IMR-90 (cell line): ENCODE results near the gene BSDC1. TPM values are rescaled to one million over a fixed set of nuclear protein-coding genes. Genes with fewer than 3 reads are reported as not detected.

Experiments used
- ATAC-seq: fragments of 200-7000 bp; cut with Tn5 transposase; 2 replicates; pipeline ENCODE4 v1.9.1; 2020; ENCODE audit warnings: low read depth, mild to moderate bottlenecking, moderate library complexity
- BruUV-seq: library from RNA; stranded (reverse); fragments of 400-500 nt; replicated peaks from 2 replicates; lab custom pipeline; 2021; lab: Mats Ljungman, UMichigan
- CTCF ChIA-PET: fragments of 300-600 bp; formaldehyde crosslinking; extraction: SDS; loops from one replicate; lab custom pipeline; 2021; ENCODE audit warnings: antibody characterized with exemption; lab: Yijun Ruan, JAX
- POLR2A ChIA-PET: fragments of 300-600 bp; sonication (Branson Sonifier 250); formaldehyde crosslinking; loops from one replicate; lab custom pipeline; 2022; ENCODE audit warnings: antibody characterized with exemption; ENCODE audit not compliant: unreplicated experiment; lab: Charles Lee
- DNase-seq: peaks from one replicate; pipeline ENCODE4 v3.0.0; 2013
- H2AFZ ChIP-seq: replicated peaks from 2 replicates; pipeline ENCODE3; 2013; ENCODE audit warnings: low read length, mild to moderate bottlenecking; ENCODE audit not compliant: poor library complexity
- H2AK5ac ChIP-seq: 2 replicates; pipeline ENCODE4 v1.6.1; 2013; ENCODE audit warnings: low read depth, low read length, inconsistent platforms
- H2AK9ac ChIP-seq: replicated peaks from 2 replicates; pipeline ENCODE3; 2013; ENCODE audit warnings: mild to moderate bottlenecking, low read depth, low read length, moderate library complexity; ENCODE audit not compliant: poor library complexity
- H2BK120ac ChIP-seq: 2 replicates; pipeline ENCODE4 v1.6.1; 2013; ENCODE audit warnings: low read depth, low read length, inconsistent platforms
- H2BK15ac ChIP-seq: 3 replicates; pipeline ENCODE4 v1.6.1; 2013; ENCODE audit warnings: low read depth, low read length, inconsistent platforms
- H2BK20ac ChIP-seq: 2 replicates; pipeline ENCODE4 v1.6.1; 2013; ENCODE audit warnings: low read depth, mild to moderate bottlenecking, inconsistent platforms, low read length, moderate library complexity
- H2BK5ac ChIP-seq: 2 replicates; pipeline ENCODE4 v1.6.1; 2013; ENCODE audit warnings: mild to moderate bottlenecking, low read depth, low read length, inconsistent platforms; ENCODE audit not compliant: poor library complexity, severe bottlenecking
- H3K14ac ChIP-seq: replicated peaks from 2 replicates; pipeline ENCODE4 v1.6.1; 2013; ENCODE audit warnings: low read depth, low read length, inconsistent platforms
- H3K18ac ChIP-seq: 2 replicates; pipeline ENCODE4 v1.6.1; 2013; ENCODE audit warnings: low read depth, low read length, control low read depth
- H3K23ac ChIP-seq: 2 replicates; pipeline ENCODE4 v1.6.1; 2013; ENCODE audit warnings: low read depth, low read length, inconsistent platforms
- H3K27ac ChIP-seq: 2 replicates; pipeline ENCODE4 v1.5.1; 2013; ENCODE audit warnings: mild to moderate bottlenecking, control low read depth, low read length; ENCODE audit not compliant: insufficient read depth
- H3K27me3 ChIP-seq: 2 replicates; pipeline ENCODE4 v1.6.1; 2013; ENCODE audit warnings: low read length; ENCODE audit not compliant: control insufficient read depth, insufficient read depth
- H3K36me3 ChIP-seq: 2 replicates; pipeline ENCODE4 v1.6.1; 2013; ENCODE audit warnings: low read length, mixed read lengths; ENCODE audit not compliant: control insufficient read depth, insufficient read depth
- H3K4ac ChIP-seq: 2 replicates; pipeline ENCODE4 v1.6.1; 2013; ENCODE audit warnings: low read depth, low read length, inconsistent platforms
- H3K4me1 ChIP-seq: 2 replicates; pipeline ENCODE4 v1.6.1; 2013; ENCODE audit warnings: low read length, mixed read lengths; ENCODE audit not compliant: control insufficient read depth, insufficient read depth
- H3K4me2 ChIP-seq: 2 replicates; pipeline ENCODE4 v1.6.1; 2013; ENCODE audit warnings: low read depth, mild to moderate bottlenecking, control low read depth, low read length, moderate library complexity
- H3K4me3 ChIP-seq: 2 replicates; pipeline ENCODE4 v1.5.1; 2013; ENCODE audit warnings: low read depth, mild to moderate bottlenecking, control low read depth, low read length, moderate library complexity; ENCODE audit not compliant: insufficient read depth
- H3K56ac ChIP-seq: 2 replicates; pipeline ENCODE4 v1.6.1; 2013; ENCODE audit warnings: low read length, inconsistent platforms; ENCODE audit not compliant: insufficient read depth; ENCODE audit errors: extremely low read depth
- H3K79me1 ChIP-seq, 2 experiments: 2 replicates each; pipeline ENCODE4 v1.6.1; 2013; ENCODE audit warnings: low read length in 2 of 2, inconsistent platforms in 1 of 2, low read depth in 1 of 2
- H3K9ac ChIP-seq: 2 replicates; pipeline ENCODE4 v1.6.1; 2013; ENCODE audit warnings: low read depth, low read length, control low read depth
- H3K9me1 ChIP-seq: 2 replicates; pipeline ENCODE4 v1.6.1; 2013; ENCODE audit warnings: low read length, inconsistent platforms; ENCODE audit not compliant: insufficient read depth
- H3K9me3 ChIP-seq: 2 replicates; pipeline ENCODE4 v1.6.1; 2013; ENCODE audit warnings: low read length; ENCODE audit not compliant: control insufficient read depth, insufficient read depth
- H4K20me1 ChIP-seq: 2 replicates; pipeline ENCODE4 v1.6.1; 2013; ENCODE audit warnings: low read length, inconsistent platforms; ENCODE audit not compliant: insufficient read depth
- H4K5ac ChIP-seq: 2 replicates; pipeline ENCODE4 v1.6.1; 2013; ENCODE audit warnings: mild to moderate bottlenecking, low read depth, low read length, control low read depth
- H4K8ac ChIP-seq, 2 experiments: 2 replicates each; pipeline ENCODE4 v1.6.1; 2013; ENCODE audit warnings: low read depth in 2 of 2, low read length in 2 of 2, control low read depth in 1 of 2, inconsistent platforms in 1 of 2
- H4K91ac ChIP-seq: 2 replicates; pipeline ENCODE4 v1.6.1; 2013; ENCODE audit warnings: low read depth, low read length, inconsistent platforms; ENCODE audit not compliant: insufficient read depth
- CHD1 ChIP-seq: IDR thresholded peaks from 2 replicates; pipeline ENCODE4 v1.6.1; 2012; ENCODE audit warnings: low read depth, low read length, improper control_type of control experiment
- MAZ ChIP-seq: IDR thresholded peaks from 2 replicates; pipeline ENCODE4 v1.6.1; 2012; ENCODE audit warnings: low read depth, mild to moderate bottlenecking, low read length, improper control_type of control experiment, moderate library complexity, borderline replicate concordance
- NFE2L2 ChIP-seq: fragments of 150-350 bp; IDR thresholded peaks from 2 replicates; pipeline ENCODE4 v1.6.1; 2016; ENCODE audit warnings: low read depth, mild to moderate bottlenecking, low read length
- WGBS, 2 experiments: methylation state at CpG; one replicate each; pipeline versions ENCODE4 v1.1.5 to v1.1.7; 2013; ENCODE audit warnings: missing lambda C conversion rate in 2 of 2; ENCODE audit not compliant: insufficient read length in 1 of 2; ENCODE audit errors: extremely low coverage in 2 of 2; 5-methylcytosine and 5-hydroxymethylcytosine counted together
- dilution Hi-C: fragments of 300-500 bp; cut with HindIII; formaldehyde crosslinking; loops from one replicate; pipeline ENCODE4 v1.14.3; 2018; ENCODE audit warnings: low sequenced_read_pairs; ENCODE audit not compliant: unreplicated experiment
- in situ Hi-C: fragments of 300-500 bp; cut with MboI; formaldehyde crosslinking; loops from 3 replicates; pipeline ENCODE4 v1.14.3; 2019; ENCODE audit warnings: low sequenced_read_pairs, inconsistent platforms, mixed read lengths
- intact Hi-C: fragments of 100-400 bp; cut with micrococcal nuclease; formaldehyde crosslinking; loops from 2 replicates; pipeline ENCODE4 v1.10.0; 2022
- polyA plus RNA-seq, 3 experiments: library from polyadenylated mRNA; depleted of rRNA; stranded (reverse); fragments of >200 nt; gene quantifications; 2 replicates each; pipeline ENCODE4 v1.2.3, GENCODE V29; 2012; ENCODE audit warnings: low replicate concordance in 1 of 3
- total RNA-seq: library from RNA; depleted of rRNA; stranded (reverse); fragments of >200 nt; gene quantifications from 2 replicates; pipeline ENCODE4 v1.2.3, GENCODE V29; 2012

BSDC1 gene
- total and polyA plus RNA-seq, 2 of the 4 experiments (the other 2 are of a cell fraction) = 56.8 to 60.4 TPM

DNA sequence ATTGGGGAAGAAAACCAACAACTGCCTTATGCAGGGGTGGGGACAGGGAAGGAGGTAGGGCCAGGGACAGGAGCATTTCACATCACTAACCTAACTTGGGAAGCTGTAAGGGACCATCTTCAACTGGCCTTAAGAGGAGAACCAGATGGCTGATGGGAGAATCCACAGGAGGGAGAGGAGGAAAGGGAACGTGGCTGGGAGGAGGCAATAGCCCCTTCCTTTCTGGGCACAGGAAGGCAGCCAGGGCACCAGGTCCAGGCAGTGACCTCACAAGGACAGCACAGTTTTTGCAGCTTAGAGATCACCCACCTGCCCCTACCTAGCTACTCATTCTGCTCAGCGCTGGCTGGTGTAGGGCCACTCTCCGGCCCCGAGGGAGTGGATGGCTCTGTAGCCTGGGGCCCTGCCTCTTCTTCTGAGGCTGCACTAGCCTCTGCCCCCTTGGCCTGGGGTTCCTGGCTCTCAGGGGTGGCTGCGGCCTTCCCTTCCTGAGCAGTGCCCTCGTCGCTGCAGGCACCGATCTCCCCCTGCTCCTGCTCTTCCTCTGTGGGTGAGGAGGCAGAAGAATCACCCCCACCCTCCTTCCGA, 59.9 kb downstream of the BSDC1 start:
- CTCF ChIA-PET = interaction anchor here (0.7 kb wide), 1 partner anchor 119 kb away, joined by 3 read pairs; no protein-coding TSS in a partner anchor
- H2BK5ac ChIP-seq = no peak overlapping the region
- H4K91ac ChIP-seq = no peak overlapping the region
- peaks cover 6% of the 10 kb centered on the region for H3K4me1 ChIP-seq
- H3K56ac ChIP-seq = no peak overlapping the region
- H3K14ac ChIP-seq = peak overlapping the region; percentile 85
- DNase-seq (no peak), ATAC-seq (no peak; the same call in 1 of the 2 replicates)
- peak overlapping the region; percentile 85 for H3K4me3 ChIP-seq
- WGBS, 2 experiments = no CpG with 5 or more reads among the region's 9 CpGs
- H3K23ac ChIP-seq = peak overlapping the region; percentile 50
- in situ Hi-C loops (no loop called here), intact Hi-C loops (loop anchor here (1.0 to 5.0 kb wide), 2 partner anchors 92 to 119 kb away; no protein-coding TSS in a partner anchor), dilution Hi-C loops (no loop called here)
- H3K9me3 ChIP-seq = no peaks in the 10 kb centered on the region
- H4K5ac ChIP-seq = no peak overlapping the region
- no peak overlapping the region for H2BK20ac ChIP-seq
- H2BK120ac ChIP-seq = no peak overlapping the region
- H4K8ac ChIP-seq = no peak overlapping the region
- POLR2A ChIA-PET = no interaction called here
- H4K20me1 ChIP-seq = peaks cover 34% of the 10 kb centered on the region
- peak overlapping the region; percentile 97 for H2AK9ac ChIP-seq
- H3K36me3 ChIP-seq = peaks cover 49% of the 10 kb centered on the region
- TF ChIP-seq MAZ (no peak), CHD1 (no peak; the same call in 1 of the 2 replicates), NFE2L2 (no peak)
- H3K9ac ChIP-seq = peak overlapping the region; percentile 81
- H2BK15ac ChIP-seq = no peak overlapping the region
- H3K4me2 ChIP-seq = peak overlapping the region; percentile 95
- H3K4ac ChIP-seq = peak overlapping the region; percentile 77
- no peak overlapping the region for H3K18ac ChIP-seq
- H3K27ac ChIP-seq = peak overlapping the region; percentile 44
- BruUV-seq = no TSS peak
- H3K9me1 ChIP-seq = peaks cover 12% of the 10 kb centered on the region; the same call in 1 of the 2 replicates
- H2AK5ac ChIP-seq = peak overlapping the region; percentile 66
- no peaks in the 10 kb centered on the region for H3K27me3 ChIP-seq
- H3K79me1 ChIP-seq = peaks cover 19 to 55% of the 10 kb centered on the region in 2 experiments; a peak in 3 of 4 replicates
- peak overlapping the region; percentile 24 for H2AFZ ChIP-seq
